ENCODE results near the gene TSN.

TSN gene

GRCh38 chr2:121768143-121768755 is 12.8 kb downstream of the TSN start:
- TF ChIP-seq CTCF (conservative IDR thresholded peaks at IDR 0.05; ENCODE audit: low read length) (no peak), EZH2phosphoT487 (IDR thresholded peaks at IDR 0.05; ENCODE audit: borderline replicate concordance) (no peak)

GRCh38 chr2:121771976-121772742 is 16.7 kb downstream of the TSN start:
- no peaks in the 10 kb centered on the region for H3F3A ChIP-seq (ENCODE audit: low read depth)
- no peaks in the 10 kb centered on the region for H3K4me1 ChIP-seq (ENCODE audit: insufficient read depth, low read length, poor library complexity, severe bottlenecking)
- no peaks in the 10 kb centered on the region for H3K79me2 ChIP-seq (ENCODE audit: insufficient read depth, low read length)
- H3K9me3 ChIP-seq (ENCODE audit: insufficient read depth, low read depth, low read length): no peaks in the 10 kb centered on the region
- TF ChIP-seq CTCF (conservative IDR thresholded peaks at IDR 0.05; ENCODE audit: low read length) (no peak), EZH2phosphoT487 (IDR thresholded peaks at IDR 0.05; ENCODE audit: borderline replicate concordance) (no peak)
- H3K4me2 ChIP-seq (ENCODE audit: low read depth, low read length, poor library complexity, severe bottlenecking): no peak overlapping the region
- H3K36me3 ChIP-seq (ENCODE audit: insufficient read depth, low read length): peaks cover 9% of the 10 kb centered on the region; the same call in 1 of the 2 replicates
- no peaks in the 10 kb centered on the region for H4K20me1 ChIP-seq (ENCODE audit: insufficient read depth, low read length, poor library complexity, severe bottlenecking)
- no peaks in the 10 kb centered on the region for H3K27me3 ChIP-seq (ENCODE audit: insufficient read depth, low read length, poor library complexity, severe bottlenecking)
- H3K9ac ChIP-seq (ENCODE audit: low read depth, low read length, poor library complexity, severe bottlenecking): no peak overlapping the region
- no peak overlapping the region for H3K4me3 ChIP-seq (ENCODE audit: low read length, poor library complexity, severe bottlenecking)
- H3K9me2 ChIP-seq (replicated peaks; ENCODE audit: low read depth, low read length): no peaks in the 10 kb centered on the region
- no peak overlapping the region for H2AFZ ChIP-seq (ENCODE audit: low read length)

More at GRCh38 chr2:121768143-121768755, 12.8 kb downstream of the TSN start:
- H3F3A ChIP-seq (ENCODE audit: low read depth): no peaks in the 10 kb centered on the region
- H3K9me2 ChIP-seq (replicated peaks; ENCODE audit: low read depth, low read length): no peaks in the 10 kb centered on the region
- no peak overlapping the region for H3K4me3 ChIP-seq (ENCODE audit: low read length, poor library complexity, severe bottlenecking)
- H4K20me1 ChIP-seq (ENCODE audit: insufficient read depth, low read length, poor library complexity, severe bottlenecking): no peaks in the 10 kb centered on the region
- no peak overlapping the region for H3K4me2 ChIP-seq (ENCODE audit: low read depth, low read length, poor library complexity, severe bottlenecking)
- no peak overlapping the region for H2AFZ ChIP-seq (ENCODE audit: low read length)
- peaks cover 47% of the 10 kb centered on the region for H3K36me3 ChIP-seq (ENCODE audit: insufficient read depth, low read length)
- H3K9me3 ChIP-seq (ENCODE audit: insufficient read depth, low read depth, low read length): no peaks in the 10 kb centered on the region
- no peak overlapping the region for H3K9ac ChIP-seq (ENCODE audit: low read depth, low read length, poor library complexity, severe bottlenecking)
- no peaks in the 10 kb centered on the region for H3K79me2 ChIP-seq (ENCODE audit: insufficient read depth, low read length)
- no peaks in the 10 kb centered on the region for H3K4me1 ChIP-seq (ENCODE audit: insufficient read depth, low read length, poor library complexity, severe bottlenecking)
- H3K27me3 ChIP-seq (ENCODE audit: insufficient read depth, low read length, poor library complexity, severe bottlenecking): no peaks in the 10 kb centered on the region

GRCh38 chr2:121774235-121774634 is 18.8 kb downstream of the TSN start:
- no peaks in the 10 kb centered on the region for H3K36me3 ChIP-seq (ENCODE audit: insufficient read depth, low read length)
- H3K9me3 ChIP-seq (ENCODE audit: insufficient read depth, low read depth, low read length): no peaks in the 10 kb centered on the region
- H3K27me3 ChIP-seq (ENCODE audit: insufficient read depth, low read length, poor library complexity, severe bottlenecking): no peaks in the 10 kb centered on the region
- no peaks in the 10 kb centered on the region for H3K79me2 ChIP-seq (ENCODE audit: insufficient read depth, low read length)
- no peaks in the 10 kb centered on the region for H3K4me1 ChIP-seq (ENCODE audit: insufficient read depth, low read length, poor library complexity, severe bottlenecking)
- TF ChIP-seq CTCF (conservative IDR thresholded peaks at IDR 0.05; ENCODE audit: low read length) (no peak), EZH2phosphoT487 (IDR thresholded peaks at IDR 0.05; ENCODE audit: borderline replicate concordance) (no peak)
- no peak overlapping the region for H2AFZ ChIP-seq (ENCODE audit: low read length)
- H3K9ac ChIP-seq (ENCODE audit: low read depth, low read length, poor library complexity, severe bottlenecking): no peak overlapping the region
- H4K20me1 ChIP-seq (ENCODE audit: insufficient read depth, low read length, poor library complexity, severe bottlenecking): no peaks in the 10 kb centered on the region
- no peaks in the 10 kb centered on the region for H3K9me2 ChIP-seq (replicated peaks; ENCODE audit: low read depth, low read length)
- H3F3A ChIP-seq (ENCODE audit: low read depth): no peaks in the 10 kb centered on the region
- H3K4me3 ChIP-seq (ENCODE audit: low read length, poor library complexity, severe bottlenecking): no peak overlapping the region
- H3K4me2 ChIP-seq (ENCODE audit: low read depth, low read length, poor library complexity, severe bottlenecking): no peak overlapping the region

Data from Loucy (cell line).